ENCODE results near the gene KCNMA1. TPM values are rescaled to one million over a fixed set of nuclear protein-coding genes. Genes with fewer than 3 reads are reported as not detected.

Gene KCNMA1
- total RNA-seq, 1 donor: 77.8 TPM

GRCh38 chr10:77501152-77501845, 136.3 kb downstream of the KCNMA1 start:
- peak overlapping the region; percentile 7 for H3K4me3 ChIP-seq (ENCODE audit: insufficient read depth, low read length)
- peak overlapping the region; percentile 60 for H3K4me2 ChIP-seq (ENCODE audit: insufficient read depth, low read length)
- H3K9me3 ChIP-seq (ENCODE audit: low read depth, low read length): no peaks in the 10 kb centered on the region
- peak; percentile 90 for DNase-seq (ENCODE audit: insufficient read length, low spot score, missing footprints)
- H3K27me3 ChIP-seq (ENCODE audit: insufficient read depth, low read length): no peaks in the 10 kb centered on the region
- no peaks in the 10 kb centered on the region for H3K36me3 ChIP-seq (ENCODE audit: insufficient read depth, low read length)
- H3K27ac ChIP-seq (ENCODE audit: low read depth, low read length): peak overlapping the region; percentile 86
- H2AFZ ChIP-seq (ENCODE audit: low read length): no peak overlapping the region
- no peaks in the 10 kb centered on the region for H4K20me1 ChIP-seq (ENCODE audit: insufficient read depth, low read length)
- peaks cover 56% of the 10 kb centered on the region for H3K4me1 ChIP-seq (ENCODE audit: insufficient read depth, low read length)
- peaks cover 4% of the 10 kb centered on the region for H3K79me2 ChIP-seq (ENCODE audit: insufficient read depth, low read length)
- TF ChIP-seq CTCF (IDR thresholded peaks at IDR 0.05; ENCODE audit: extremely low read depth, low read depth, low read length): no peak

- H3K4me1 ChIP-seq (ENCODE audit: insufficient read depth, low read length): peaks cover 52% of the 10 kb centered on the region
- no peaks in the 10 kb centered on the region for H3K27me3 ChIP-seq (ENCODE audit: insufficient read depth, low read length)
- peak overlapping the region; percentile 5 for H2AFZ ChIP-seq (ENCODE audit: low read length)
- H3K4me3 ChIP-seq (ENCODE audit: insufficient read depth, low read length): peak overlapping the region; percentile 4
- no peak for DNase-seq (ENCODE audit: insufficient read length, low spot score, missing footprints)
- H3K4me2 ChIP-seq (ENCODE audit: insufficient read depth, low read length): peak overlapping the region; percentile 29
- no peaks in the 10 kb centered on the region for H3K36me3 ChIP-seq (ENCODE audit: insufficient read depth, low read length)
- H3K9me3 ChIP-seq (ENCODE audit: low read depth, low read length): no peaks in the 10 kb centered on the region
- H3K79me2 ChIP-seq (ENCODE audit: insufficient read depth, low read length): peaks cover 4% of the 10 kb centered on the region
- peak overlapping the region; percentile 86 for H3K27ac ChIP-seq (ENCODE audit: low read depth, low read length)
- no peaks in the 10 kb centered on the region for H4K20me1 ChIP-seq (ENCODE audit: insufficient read depth, low read length)
- TF ChIP-seq CTCF (IDR thresholded peaks at IDR 0.05; ENCODE audit: extremely low read depth, low read depth, low read length): no peak
Observed at GRCh38 chr10:77500754-77501151, 136.9 kb downstream of the KCNMA1 start.

GRCh38 chr10:77498829-77499228, 138.8 kb downstream of the KCNMA1 start:
- no peaks in the 10 kb centered on the region for H3K9me3 ChIP-seq (ENCODE audit: low read depth, low read length)
- H3K4me1 ChIP-seq (ENCODE audit: insufficient read depth, low read length): peaks cover 33% of the 10 kb centered on the region
- no peak overlapping the region for H2AFZ ChIP-seq (ENCODE audit: low read length)
- no peak overlapping the region for H3K4me2 ChIP-seq (ENCODE audit: insufficient read depth, low read length)
- no peaks in the 10 kb centered on the region for H4K20me1 ChIP-seq (ENCODE audit: insufficient read depth, low read length)
- H3K27me3 ChIP-seq (ENCODE audit: insufficient read depth, low read length): no peaks in the 10 kb centered on the region
- no peaks in the 10 kb centered on the region for H3K36me3 ChIP-seq (ENCODE audit: insufficient read depth, low read length)
- H3K4me3 ChIP-seq (ENCODE audit: insufficient read depth, low read length): no peak overlapping the region
- DNase-seq (ENCODE audit: insufficient read length, low spot score, missing footprints): no peak
- no peak for TF ChIP-seq CTCF (IDR thresholded peaks at IDR 0.05; ENCODE audit: extremely low read depth, low read depth, low read length)
- H3K79me2 ChIP-seq (ENCODE audit: insufficient read depth, low read length): peaks cover 11% of the 10 kb centered on the region
- H3K27ac ChIP-seq (ENCODE audit: low read depth, low read length): no peak overlapping the region

GRCh38 chr10:77498210-77498609, 139.4 kb downstream of the KCNMA1 start:
- Histone ChIP-seq H3K4me2 (ENCODE audit: insufficient read depth, low read length) (no peak overlapping the region), H3K79me2 (ENCODE audit: insufficient read depth, low read length) (peaks cover 11% of the 10 kb centered on the region), H4K20me1 (ENCODE audit: insufficient read depth, low read length) (no peaks in the 10 kb centered on the region), H3K36me3 (ENCODE audit: insufficient read depth, low read length) (no peaks in the 10 kb centered on the region), H3K4me3 (ENCODE audit: insufficient read depth, low read length) (no peak overlapping the region), H3K27me3 (ENCODE audit: insufficient read depth, low read length) (no peaks in the 10 kb centered on the region), H3K27ac (ENCODE audit: low read depth, low read length) (no peak overlapping the region), H2AFZ (ENCODE audit: low read length) (no peak overlapping the region), H3K9me3 (ENCODE audit: low read depth, low read length) (no peaks in the 10 kb centered on the region), H3K4me1 (ENCODE audit: insufficient read depth, low read length) (peaks cover 30% of the 10 kb centered on the region)
- DNase-seq (ENCODE audit: insufficient read length, low spot score, missing footprints): no peak
- TF ChIP-seq CTCF (IDR thresholded peaks at IDR 0.05; ENCODE audit: extremely low read depth, low read depth, low read length): no peak

All from osteoblast (primary cell).